Activated CD4-positive, alpha-beta T cell treated with anti-CD3 and anti-CD28 coated beads, Interleukin-2, amount 10 ng/mL, durations not matched to agents 24 days and 14 days (primary cell): ENCODE measurements around the gene CACNA1C. TPM values are rescaled to one million over a fixed set of nuclear protein-coding genes. Genes with fewer than 3 reads are reported as not detected.

Source experiments
- DNase-seq: peaks from one replicate; pipeline ENCODE4 v3.0.0; 2022
- H3K27ac Mint-ChIP-seq: one replicate; pipeline ENCODE4 v1.8.0; 2022; ENCODE audit warnings: mild to moderate bottlenecking, mixed read lengths
- H3K27me3 Mint-ChIP-seq: one replicate; pipeline ENCODE4 v1.8.0; 2022; ENCODE audit warnings: mixed read lengths
- H3K36me3 Mint-ChIP-seq: one replicate; pipeline ENCODE4 v1.8.0; 2022; ENCODE audit warnings: low read depth, mild to moderate bottlenecking, mixed read lengths
- H3K4me1 Mint-ChIP-seq: one replicate; pipeline ENCODE4 v1.8.0; 2021; ENCODE audit warnings: mixed read lengths
- H3K4me3 Mint-ChIP-seq: one replicate; pipeline ENCODE4 v1.8.0; 2022; ENCODE audit warnings: mild to moderate bottlenecking, moderate library complexity, mixed read lengths
- H3K9me3 Mint-ChIP-seq: one replicate; pipeline ENCODE4 v1.8.0; 2021; ENCODE audit warnings: mixed read lengths
- intact Hi-C: fragments of 100-400 bp; cut with micrococcal nuclease; formaldehyde crosslinking; loops from one replicate; pipeline ENCODE4 v1.15.1; 2023
- total RNA-seq: library from RNA; stranded (reverse); gene quantifications from 2 replicates; pipeline ENCODE4 v1.2.3, GENCODE V29; 2022

Gene CACNA1C
- total RNA-seq, 1 donor from 2014 or later: 0.07 TPM

DNA sequence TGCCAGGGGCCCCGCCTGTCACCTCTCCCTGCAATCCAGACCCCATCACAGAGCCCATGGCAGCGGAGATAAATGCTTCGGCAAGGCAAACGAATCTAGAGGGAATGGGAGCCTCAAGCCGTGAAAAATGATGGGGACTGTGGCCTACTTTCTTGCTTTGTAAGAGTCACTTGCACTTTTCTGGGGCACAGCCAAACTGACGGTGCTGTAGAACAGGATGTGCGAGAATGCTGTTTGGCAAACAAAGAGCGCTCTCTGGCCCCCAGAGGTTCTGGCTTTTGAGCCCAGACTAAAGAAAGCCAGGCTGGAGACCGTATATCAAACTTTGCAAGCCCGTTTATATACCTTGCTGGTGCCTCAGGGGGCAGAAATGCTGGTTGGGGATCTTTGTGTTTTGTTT lies 108.7 kb downstream of the CACNA1C start:
- intact Hi-C loops: no loop called here

GRCh38 chr12:2163177-2163941 lies 110.6 kb downstream of the CACNA1C start:
- Mint-ChIP-seq H3K27ac (no peak overlapping the region), H3K27me3 (peaks cover 3% of the 10 kb centered on the region), H3K4me1 (no peaks in the 10 kb centered on the region), H3K36me3 (no peaks in the 10 kb centered on the region), H3K9me3 (peaks cover 19% of the 10 kb centered on the region), H3K4me3 (no peak overlapping the region)
- intact Hi-C loops: no loop called here
- no peak for DNase-seq

More for the DNA sequence above, 108.7 kb downstream of the CACNA1C start:
- H3K27me3 Mint-ChIP-seq: peaks cover 6% of the 10 kb centered on the region
- DNase-seq: no peak
- H3K9me3 Mint-ChIP-seq: peaks cover 5% of the 10 kb centered on the region
- H3K36me3 Mint-ChIP-seq: no peaks in the 10 kb centered on the region
- no peak overlapping the region for H3K27ac Mint-ChIP-seq
- no peaks in the 10 kb centered on the region for H3K4me1 Mint-ChIP-seq
- no peak overlapping the region for H3K4me3 Mint-ChIP-seq

DNA sequence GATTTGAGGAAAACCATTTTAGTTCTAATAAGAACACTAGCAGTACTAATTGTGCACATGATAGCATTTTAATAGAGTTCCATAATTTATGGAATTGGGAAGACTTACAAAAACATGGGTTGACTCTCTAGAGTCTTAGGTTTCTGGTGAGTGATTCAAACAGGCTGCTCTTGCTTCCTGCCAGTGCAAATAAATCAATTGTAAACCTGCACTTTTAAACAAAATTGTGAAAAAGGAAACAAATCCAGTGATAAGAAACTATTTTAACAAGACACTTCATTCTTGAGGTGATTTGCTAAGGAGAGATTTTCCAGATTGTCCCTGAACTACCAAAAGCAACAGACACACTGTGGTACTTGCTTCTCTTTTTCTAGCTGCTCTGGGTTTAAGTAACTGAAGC lies 112.2 kb downstream of the CACNA1C start:
- intact Hi-C loops: no loop called here
- H3K36me3 Mint-ChIP-seq: no peaks in the 10 kb centered on the region
- no peak overlapping the region for H3K27ac Mint-ChIP-seq
- H3K9me3 Mint-ChIP-seq: peaks cover 20% of the 10 kb centered on the region
- no peak overlapping the region for H3K4me3 Mint-ChIP-seq
- H3K4me1 Mint-ChIP-seq: no peaks in the 10 kb centered on the region
- H3K27me3 Mint-ChIP-seq: peaks cover 3% of the 10 kb centered on the region
- no peak for DNase-seq

- Mint-ChIP-seq H3K27me3 (peaks cover 3% of the 10 kb centered on the region), H3K4me1 (no peaks in the 10 kb centered on the region), H3K27ac (no peak overlapping the region), H3K9me3 (peaks cover 20% of the 10 kb centered on the region), H3K4me3 (no peak overlapping the region), H3K36me3 (no peaks in the 10 kb centered on the region)
- intact Hi-C loops: no loop called here
- DNase-seq: no peak
Measured at GRCh38 chr12:2165927-2166326, 113.1 kb downstream of the CACNA1C start.

- H3K27me3 Mint-ChIP-seq: peaks cover 3% of the 10 kb centered on the region
- DNase-seq: no peak
- no peak overlapping the region for H3K27ac Mint-ChIP-seq
- no peaks in the 10 kb centered on the region for H3K4me1 Mint-ChIP-seq
- H3K9me3 Mint-ChIP-seq: peaks cover 20% of the 10 kb centered on the region
- no peaks in the 10 kb centered on the region for H3K36me3 Mint-ChIP-seq
- intact Hi-C loops: no loop called here
- no peak overlapping the region for H3K4me3 Mint-ChIP-seq
Measured at GRCh38 chr12:2166696-2167095, 113.9 kb downstream of the CACNA1C start.

- H3K4me3 Mint-ChIP-seq: no peak overlapping the region
- peaks cover 20% of the 10 kb centered on the region for H3K9me3 Mint-ChIP-seq
- peaks cover 3% of the 10 kb centered on the region for H3K27me3 Mint-ChIP-seq
Measured at GRCh38 chr12:2167231-2167630, 114.4 kb downstream of the CACNA1C start.

GRCh38 chr12:2168808-2169207 lies 116.0 kb downstream of the CACNA1C start:
- H3K9me3 Mint-ChIP-seq: peaks cover 20% of the 10 kb centered on the region
- no peaks in the 10 kb centered on the region for H3K4me1 Mint-ChIP-seq
- no peak for DNase-seq
- intact Hi-C loops: no loop called here
- H3K36me3 Mint-ChIP-seq: no peaks in the 10 kb centered on the region
- H3K27me3 Mint-ChIP-seq: peaks cover 3% of the 10 kb centered on the region
- no peak overlapping the region for H3K27ac Mint-ChIP-seq
- H3K4me3 Mint-ChIP-seq: no peak overlapping the region

More at GRCh38 chr12:2167231-2167630, 114.4 kb downstream of the CACNA1C start:
- intact Hi-C loops: no loop called here
- no peaks in the 10 kb centered on the region for H3K4me1 Mint-ChIP-seq
- DNase-seq: no peak
- no peaks in the 10 kb centered on the region for H3K36me3 Mint-ChIP-seq
- no peak overlapping the region for H3K27ac Mint-ChIP-seq

DNA sequence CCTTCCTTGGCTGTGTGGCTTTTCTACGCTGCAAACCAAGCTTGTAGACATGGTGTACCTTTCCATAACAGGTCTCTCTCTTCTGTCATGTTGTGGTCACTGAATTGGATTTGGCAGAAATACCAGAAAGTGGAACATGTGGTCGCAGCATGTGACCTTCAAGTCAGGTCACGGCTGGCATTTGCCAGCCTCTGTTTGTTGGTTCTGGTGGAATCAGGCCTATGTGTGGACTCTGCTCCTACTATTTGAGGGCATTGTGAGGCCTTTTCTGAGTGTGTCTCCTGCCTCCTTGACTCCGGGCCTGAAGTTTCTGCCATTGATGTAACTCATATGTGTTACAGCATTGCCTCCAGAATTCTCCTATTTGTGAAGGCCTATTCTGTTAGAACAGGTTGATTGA lies 116.7 kb downstream of the CACNA1C start:
- H3K4me1 Mint-ChIP-seq: no peaks in the 10 kb centered on the region
- H3K27me3 Mint-ChIP-seq: peaks cover 3% of the 10 kb centered on the region

DNA sequence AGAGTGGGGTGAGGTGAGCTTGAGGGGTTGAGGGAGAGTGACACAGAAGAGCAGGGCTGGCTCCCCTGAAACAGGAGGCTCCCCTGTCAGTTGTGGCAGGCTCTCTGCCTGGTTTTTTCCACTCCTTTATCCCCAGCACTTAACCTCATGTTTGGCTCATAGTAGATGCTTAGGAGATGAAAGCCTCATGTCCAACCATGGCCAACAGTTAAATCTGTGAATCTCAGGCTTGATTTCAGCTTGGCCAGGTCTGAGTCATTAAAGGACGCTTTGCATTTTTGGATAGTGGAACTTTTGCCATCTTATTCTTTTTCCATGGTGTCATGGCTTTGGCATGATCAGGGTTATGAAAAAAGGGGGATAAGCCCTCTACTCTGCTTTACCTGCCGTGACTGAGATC lies 117.2 kb downstream of the CACNA1C start:
- DNase-seq: no peak
- H3K27me3 Mint-ChIP-seq: peaks cover 3% of the 10 kb centered on the region
- no peaks in the 10 kb centered on the region for H3K36me3 Mint-ChIP-seq
- H3K27ac Mint-ChIP-seq: no peak overlapping the region
- H3K4me3 Mint-ChIP-seq: no peak overlapping the region
- H3K4me1 Mint-ChIP-seq: no peaks in the 10 kb centered on the region
- H3K9me3 Mint-ChIP-seq: peaks cover 20% of the 10 kb centered on the region
- intact Hi-C loops: no loop called here

More for the DNA sequence above, 116.7 kb downstream of the CACNA1C start:
- intact Hi-C loops: no loop called here
- Mint-ChIP-seq H3K27ac (no peak overlapping the region), H3K4me3 (no peak overlapping the region), H3K36me3 (no peaks in the 10 kb centered on the region), H3K9me3 (peaks cover 20% of the 10 kb centered on the region)
- no peak for DNase-seq

DNA sequence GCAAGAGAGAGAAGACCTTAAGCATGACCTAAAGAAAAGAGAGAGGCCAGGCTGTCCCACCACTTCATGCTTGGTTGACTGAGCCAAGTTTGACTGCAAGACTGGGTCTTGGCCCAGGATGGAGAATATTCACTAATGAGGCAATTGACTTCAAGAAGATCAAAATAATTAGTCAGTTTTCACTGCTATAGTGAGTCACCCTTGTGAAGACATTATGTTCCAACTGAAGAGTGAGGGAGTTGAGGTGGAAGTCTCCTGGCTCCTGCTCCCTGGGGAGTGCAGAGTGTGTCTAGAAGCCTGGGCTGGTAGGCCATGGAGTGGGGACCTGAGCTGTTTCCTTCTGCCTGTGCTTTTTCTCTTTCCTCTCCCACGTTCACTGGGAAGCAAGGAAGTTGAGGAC lies 117.6 kb downstream of the CACNA1C start:
- intact Hi-C loops: no loop called here
- Mint-ChIP-seq H3K27ac (no peak overlapping the region), H3K4me3 (no peak overlapping the region), H3K9me3 (peaks cover 20% of the 10 kb centered on the region), H3K36me3 (no peaks in the 10 kb centered on the region), H3K4me1 (no peaks in the 10 kb centered on the region), H3K27me3 (peaks cover 3% of the 10 kb centered on the region)
- no peak for DNase-seq

GRCh38 chr12:2171672-2172426 lies 119.1 kb downstream of the CACNA1C start:
- peaks cover 11% of the 10 kb centered on the region for H3K9me3 Mint-ChIP-seq
- H3K27ac Mint-ChIP-seq: no peak overlapping the region
- peaks cover 2% of the 10 kb centered on the region for H3K27me3 Mint-ChIP-seq
- DNase-seq: no peak
- no peaks in the 10 kb centered on the region for H3K36me3 Mint-ChIP-seq
- no peaks in the 10 kb centered on the region for H3K4me1 Mint-ChIP-seq
- no peak overlapping the region for H3K4me3 Mint-ChIP-seq
- intact Hi-C loops: no loop called here

DNA sequence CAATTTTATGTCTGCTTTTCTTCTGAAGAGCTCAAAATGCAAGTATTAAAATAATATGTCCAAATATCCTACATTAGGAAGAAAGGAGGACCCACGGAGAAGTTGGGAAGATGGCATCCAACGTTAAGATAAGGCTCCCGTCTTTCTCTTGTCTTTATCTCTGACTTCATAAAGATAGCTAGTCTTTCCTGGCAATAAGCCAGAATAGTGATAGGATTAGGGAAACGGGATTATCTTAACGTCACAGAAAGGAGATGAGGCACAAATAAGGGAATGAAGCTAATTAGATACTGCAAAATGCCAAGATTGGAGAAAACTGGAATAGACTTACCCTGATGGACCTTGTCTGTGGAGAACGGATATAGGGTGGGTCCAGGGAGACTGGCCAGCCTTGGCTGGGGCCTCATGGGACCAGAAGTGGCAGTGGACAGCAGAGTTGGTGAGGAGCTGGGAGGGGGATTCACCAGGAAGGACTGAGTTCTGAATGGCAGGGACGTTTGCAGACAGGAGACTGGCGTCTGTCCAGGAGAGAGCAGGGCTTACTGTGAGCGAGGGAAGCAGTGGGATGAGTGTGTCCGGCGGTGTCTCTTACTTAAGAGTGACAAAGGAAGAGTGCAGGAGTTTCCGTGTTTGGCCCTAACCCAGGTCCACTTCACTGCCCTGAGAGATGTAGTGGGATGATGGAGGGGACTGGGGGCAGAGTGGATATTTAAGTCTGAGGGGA lies 119.9 kb downstream of the CACNA1C start:
- intact Hi-C loops: no loop called here
- H3K36me3 Mint-ChIP-seq: no peaks in the 10 kb centered on the region
- H3K4me1 Mint-ChIP-seq: no peaks in the 10 kb centered on the region
- H3K27ac Mint-ChIP-seq: no peak overlapping the region
- no peak for DNase-seq
- peaks cover 8% of the 10 kb centered on the region for H3K9me3 Mint-ChIP-seq
- no peaks in the 10 kb centered on the region for H3K27me3 Mint-ChIP-seq
- no peak overlapping the region for H3K4me3 Mint-ChIP-seq

DNA sequence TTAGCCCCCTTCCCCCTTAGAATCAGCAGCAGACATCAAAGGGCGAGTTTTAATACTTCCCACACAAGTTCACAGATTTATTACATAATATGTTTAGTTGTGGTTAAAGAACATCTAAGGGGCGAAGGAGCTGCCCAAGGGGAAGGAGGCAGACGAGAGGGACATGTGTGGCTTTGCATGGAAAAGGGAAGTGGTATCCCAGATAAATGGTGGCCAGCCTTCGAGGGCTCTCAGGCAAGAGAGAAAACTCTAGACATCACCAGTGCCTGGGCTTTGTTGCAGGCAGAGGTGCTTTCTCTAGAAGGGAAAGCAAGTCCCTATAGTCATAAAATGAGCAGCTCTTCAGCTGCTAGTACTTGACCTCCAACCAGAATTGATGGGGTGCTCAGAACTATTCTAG lies 121.2 kb downstream of the CACNA1C start:
- H3K27ac Mint-ChIP-seq: no peak overlapping the region
- intact Hi-C loops: no loop called here
- DNase-seq: no peak
- no peaks in the 10 kb centered on the region for H3K36me3 Mint-ChIP-seq
- no peaks in the 10 kb centered on the region for H3K4me1 Mint-ChIP-seq
- no peak overlapping the region for H3K4me3 Mint-ChIP-seq
- no peaks in the 10 kb centered on the region for H3K9me3 Mint-ChIP-seq
- H3K27me3 Mint-ChIP-seq: peaks cover 2% of the 10 kb centered on the region

DNA sequence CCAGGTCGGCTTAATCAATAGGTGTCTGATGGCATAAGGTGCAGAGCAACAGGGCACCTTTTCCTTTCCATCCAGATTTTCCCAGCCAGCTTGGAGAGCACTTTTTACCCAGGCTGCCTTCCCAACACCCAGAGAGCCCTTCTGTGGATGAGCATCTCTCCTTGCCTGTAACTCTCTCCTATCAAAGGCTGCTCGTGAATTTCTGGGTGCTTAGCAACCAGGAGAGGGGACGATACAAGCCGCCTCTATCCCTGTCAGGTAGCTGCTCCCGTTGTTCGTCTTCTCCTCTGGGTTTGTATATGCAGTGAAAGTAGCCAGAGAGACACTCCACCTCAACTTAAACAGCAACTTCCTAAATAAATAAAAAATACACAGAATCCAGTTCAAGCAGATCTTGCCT lies 124.2 kb downstream of the CACNA1C start:
- Mint-ChIP-seq H3K36me3 (no peaks in the 10 kb centered on the region), H3K27ac (no peak overlapping the region), H3K4me3 (no peak overlapping the region), H3K4me1 (no peaks in the 10 kb centered on the region), H3K9me3 (no peaks in the 10 kb centered on the region), H3K27me3 (peaks cover 5% of the 10 kb centered on the region)
- DNase-seq: no peak
- intact Hi-C loops: no loop called here
